Uterus (tissue), 4 donors: ENCODE data around the gene INMT. TPM values are rescaled to one million over a fixed set of nuclear protein-coding genes. Genes with fewer than 3 reads are reported as not detected.

Experiments used
- DNase-seq, 2 donors: peaks; one replicate each; pipeline ENCODE4 v3.0.0-alpha.2; 2019 to 2020
- H3K27ac ChIP-seq, 2 donors: fragments of 200-600 bp; sonication (generic); 1 replicate in 1 of 2; 2 replicates in 1 of 2; pipeline ENCODE4 v1.5.1; 2016 to 2018
- H3K27me3 ChIP-seq, 2 donors: fragments of 200-600 bp; sonication (generic); one replicate each; pipeline ENCODE4 v1.5.1; 2018 to 2019; ENCODE audit warnings: control low read depth in 1 of 2
- H3K36me3 ChIP-seq, 2 donors: fragments of 200-600 bp; sonication (generic); one replicate each; pipeline ENCODE4 v1.5.1; 2019; ENCODE audit warnings: control low read depth in 1 of 2
- H3K4me1 ChIP-seq, 2 donors: fragments of 200-600 bp; sonication (generic); one replicate each; pipeline ENCODE4 v1.5.1; 2018 to 2019; ENCODE audit warnings: control low read depth in 1 of 2
- H3K4me3 ChIP-seq, 2 donors: fragments of 200-600 bp; sonication (generic); 1 replicate in 1 of 2; 2 replicates in 1 of 2; pipeline ENCODE4 v1.5.1; 2018 to 2019; ENCODE audit warnings: mild to moderate bottlenecking in 1 of 2
- H3K9me3 ChIP-seq, 2 donors: fragments of 200-600 bp; sonication (generic); one replicate each; pipeline ENCODE4 v1.5.1; 2019; ENCODE audit warnings: control low read depth in 1 of 2
- CTCF ChIP-seq, 4 experiments: fragments of 200-600 bp in 2 of 4; fragments of 450-650 bp in 2 of 4; sonication (generic) in 2 of 4; IDR thresholded peaks; one replicate each; pipeline ENCODE4 v1.5.1; 2016 to 2019; ENCODE audit warnings: antibody characterized with exemption in 4 of 4, mild to moderate bottlenecking in 2 of 4, moderate library complexity in 1 of 4
- POLR2A ChIP-seq, 2 donors: fragments of 450-650 bp; IDR thresholded peaks; one replicate each; pipeline ENCODE4 v1.6.1; 2016; ENCODE audit warnings: antibody characterized with exemption in 2 of 2, mild to moderate bottlenecking in 1 of 2, moderate library complexity in 1 of 2
- intact Hi-C: fragments of 100-400 bp; cut with DNase I; formaldehyde crosslinking; loops from one replicate; pipeline ENCODE4 v1.15.1; 2023; ENCODE audit warnings: low total_unique reads
- total RNA-seq, 4 donors: library from RNA; depleted of rRNA in 3 of 4; stranded (reverse); fragments of >200 nt in 3 of 4; gene quantifications; one replicate each; pipeline versions ENCODE4 v1.1.0 to v1.2.4, GENCODE V29; 2014 to 2023
- donor health status: DM: yes; HTN: yes; CAD: no.

INMT gene
- total RNA-seq, 4 donors from 2014 or later = 6.5 to 29.2 (median 20.0) TPM

GRCh38 chr7:30721211-30721610, 30.7 kb upstream of the INMT start:
- no peak overlapping the region for H3K27ac ChIP-seq
- H3K27me3 ChIP-seq = no peaks in the 10 kb centered on the region
- H3K9me3 ChIP-seq = no peaks in the 10 kb centered on the region
- no peak overlapping the region for H3K4me3 ChIP-seq
- H3K36me3 ChIP-seq = no peaks in the 10 kb centered on the region
- DNase-seq = no peak
- TF ChIP-seq CTCF (IDR thresholded peaks at IDR 0.05) = no peak
- H3K4me1 ChIP-seq = no peaks in the 10 kb centered on the region
- intact Hi-C loops = loop anchor here (10.0 kb wide), 1 partner anchor 96 kb away; no protein-coding TSS in a partner anchor

GRCh38 chr7:30722187-30722586, 29.7 kb upstream of the INMT start:
- no peak for DNase-seq
- Histone ChIP-seq H3K27me3 (no peaks in the 10 kb centered on the region), H3K4me1 (no peaks in the 10 kb centered on the region), H3K27ac (no peak overlapping the region), H3K9me3 (no peaks in the 10 kb centered on the region), H3K4me3 (no peak overlapping the region), H3K36me3 (no peaks in the 10 kb centered on the region)
- no peak for TF ChIP-seq POLR2A (IDR thresholded peaks at IDR 0.05)
- no peak for TF ChIP-seq CTCF (IDR thresholded peaks at IDR 0.05)
- intact Hi-C loops = loop anchor here (10.0 kb wide), 1 partner anchor 97 kb away; no protein-coding TSS in a partner anchor

GRCh38 chr7:30722671-30723070, 29.3 kb upstream of the INMT start:
- Histone ChIP-seq H3K4me3 (no peak overlapping the region), H3K4me1 (no peaks in the 10 kb centered on the region), H3K27me3 (no peaks in the 10 kb centered on the region), H3K36me3 (no peaks in the 10 kb centered on the region), H3K9me3 (no peaks in the 10 kb centered on the region), H3K27ac (no peak overlapping the region)
- no peak for DNase-seq
- intact Hi-C loops = loop anchor here (10.0 kb wide), 1 partner anchor 98 kb away; no protein-coding TSS in a partner anchor
- TF ChIP-seq POLR2A (IDR thresholded peaks at IDR 0.05) (no peak), CTCF (IDR thresholded peaks at IDR 0.05) (no peak)

- H3K27ac ChIP-seq = no peak overlapping the region
- no peak for DNase-seq
- H3K4me3 ChIP-seq = no peak overlapping the region
- intact Hi-C loops = loop anchor here (10.0 kb wide), 1 partner anchor 99 kb away; no protein-coding TSS in a partner anchor
- no peaks in the 10 kb centered on the region for H3K9me3 ChIP-seq
- no peaks in the 10 kb centered on the region for H3K4me1 ChIP-seq
- H3K27me3 ChIP-seq = no peaks in the 10 kb centered on the region
- no peaks in the 10 kb centered on the region for H3K36me3 ChIP-seq
- TF ChIP-seq CTCF (IDR thresholded peaks at IDR 0.05) (no peak), POLR2A (IDR thresholded peaks at IDR 0.05) (no peak)
These were observed 28.2 kb upstream of the INMT start for GRCh38 chr7:30723776-30724175.

- DNase-seq = no peak
- H3K4me1 ChIP-seq = no peaks in the 10 kb centered on the region
These were observed 25.5 kb upstream of the INMT start for GRCh38 chr7:30726296-30727006.

More at GRCh38 chr7:30726296-30727006, 25.5 kb upstream of the INMT start:
- intact Hi-C loops = loop anchor here (10.0 kb wide), 1 partner anchor 102 kb away; no protein-coding TSS in a partner anchor
- Histone ChIP-seq H3K27ac (no peak overlapping the region), H3K9me3 (no peaks in the 10 kb centered on the region), H3K27me3 (no peaks in the 10 kb centered on the region), H3K36me3 (no peaks in the 10 kb centered on the region), H3K4me3 (no peak overlapping the region)
- no peak for TF ChIP-seq CTCF (IDR thresholded peaks at IDR 0.05)
